ENCODE data around the gene MAP3K9.

The MAP3K9 gene

GRCh38 chr14:70782361-70782760, 27.0 kb downstream of the MAP3K9 start:
- peak; percentile 77 for DNase-seq

- no peak for DNase-seq
Measured at GRCh38 chr14:70780396-70781075, 28.8 kb downstream of the MAP3K9 start.

GRCh38 chr14:70779667-70780066, 29.6 kb downstream of the MAP3K9 start:
- DNase-seq, result no peak

DNA sequence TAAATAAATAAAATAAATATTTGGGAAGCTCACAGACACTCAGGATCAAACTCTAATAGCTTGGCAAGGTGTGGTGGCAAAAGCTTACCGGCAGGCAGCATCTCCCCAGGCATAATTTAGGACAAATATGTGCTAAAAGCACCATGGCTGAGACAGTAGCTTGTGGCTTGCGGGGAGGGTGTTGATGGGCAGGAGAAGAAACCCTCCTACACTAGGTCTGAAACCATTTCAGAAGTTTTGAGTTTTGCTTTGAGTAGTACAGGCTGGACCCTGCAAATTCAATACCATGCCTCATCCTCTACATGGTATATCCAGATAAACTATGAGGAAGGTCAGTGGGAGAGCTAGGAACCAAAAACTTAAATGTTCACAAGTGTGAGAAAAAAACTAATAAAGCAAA, 33.1 kb downstream of the MAP3K9 start:
- DNase-seq, result no peak

DNA sequence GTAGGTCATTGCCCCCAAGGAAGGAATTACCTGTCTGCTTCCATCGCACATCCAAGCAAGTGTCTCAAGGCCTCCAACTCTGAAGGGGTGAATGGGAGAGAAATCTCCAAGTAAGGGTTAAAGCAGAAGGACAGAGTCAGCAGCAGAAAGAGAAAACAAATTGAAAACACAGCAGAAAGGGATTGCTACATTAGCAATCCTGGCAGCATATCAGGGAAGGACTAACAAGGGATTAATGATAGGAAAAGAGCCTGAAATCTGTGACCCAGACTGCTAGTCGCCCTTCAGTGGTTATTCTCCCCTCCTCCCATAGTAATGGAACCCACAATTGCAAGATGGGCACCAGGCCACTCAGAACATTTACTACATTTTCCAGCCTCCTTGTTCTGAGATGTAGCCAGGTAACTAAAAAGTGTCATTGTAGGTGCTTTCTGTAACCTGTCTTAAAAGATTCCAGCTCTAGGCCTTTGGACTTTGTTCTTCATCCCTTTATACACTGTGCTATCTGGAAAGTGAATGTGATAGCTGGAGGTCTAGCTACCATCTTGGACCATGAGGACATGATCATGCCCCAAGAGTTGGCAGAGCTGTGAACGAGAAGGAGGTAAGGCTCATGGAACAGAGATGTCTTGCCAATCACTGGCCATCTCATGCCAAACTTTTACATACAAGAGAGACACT, 36.0 kb downstream of the MAP3K9 start:
- DNase-seq, result no peak

DNA sequence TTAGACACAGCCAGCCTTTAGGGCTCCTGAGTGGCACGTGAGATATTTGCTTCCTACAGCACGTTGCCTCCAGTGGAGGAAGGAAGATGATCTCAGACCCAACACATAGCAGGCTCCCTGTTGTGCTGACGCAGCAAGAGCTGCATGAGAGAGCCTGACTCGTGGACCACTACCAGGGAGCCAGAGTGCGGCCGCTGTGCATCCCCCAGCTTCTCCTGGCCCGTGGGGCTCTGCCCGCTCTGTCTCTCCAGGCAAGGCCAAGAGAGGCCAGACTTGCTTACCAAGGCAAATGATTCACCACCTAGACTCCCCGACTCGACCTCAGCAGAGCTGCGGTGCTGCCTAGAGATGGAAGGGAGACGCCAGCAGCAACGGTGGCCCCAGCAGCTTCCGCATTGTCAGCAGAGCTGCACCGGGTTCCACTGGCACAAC, 37.5 kb downstream of the MAP3K9 start:
- DNase-seq, result no peak

DNA sequence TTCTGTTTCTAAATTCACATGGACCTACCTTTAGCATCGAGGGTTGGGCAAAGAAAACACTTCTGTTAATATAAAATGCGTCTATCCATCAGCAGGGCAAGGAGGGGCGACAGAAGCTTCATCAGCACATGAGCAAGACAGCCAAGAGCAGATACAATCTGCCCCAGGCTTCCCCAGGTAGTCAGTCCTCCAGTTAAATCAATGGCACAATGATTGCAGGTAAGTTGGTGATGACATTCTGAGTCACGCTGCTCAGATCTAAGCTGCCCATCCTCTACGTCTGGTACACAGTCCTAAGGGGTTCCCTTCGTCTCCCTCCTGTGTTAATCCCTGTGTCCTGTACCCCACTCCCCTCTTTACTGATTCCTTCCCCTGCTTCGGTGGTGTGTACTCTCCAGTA, 38.8 kb downstream of the MAP3K9 start:
- no peak for DNase-seq

GRCh38 chr14:70759398-70759797, 49.9 kb downstream of the MAP3K9 start:
- DNase-seq, result no peak

DNA sequence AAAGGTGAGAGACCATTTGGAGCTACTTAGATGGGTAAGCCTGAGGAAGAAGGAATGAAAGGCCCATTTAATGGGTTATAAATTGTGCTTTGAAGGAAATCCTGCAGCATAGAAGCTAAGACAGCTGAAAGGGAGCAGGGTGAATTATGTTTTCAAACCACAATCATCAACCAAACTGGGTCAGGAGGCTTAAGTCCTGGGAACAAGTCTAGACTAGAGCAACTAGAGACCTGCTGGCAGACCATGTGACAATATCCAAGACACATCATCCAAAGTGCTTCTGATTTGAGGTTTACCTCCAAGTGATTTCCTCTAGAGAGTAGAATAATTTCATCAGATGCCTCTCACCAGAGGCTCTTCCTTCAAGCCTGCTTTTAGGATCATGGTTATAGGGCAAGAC, 53.7 kb downstream of the MAP3K9 start:
- DNase-seq, result no peak

DNA sequence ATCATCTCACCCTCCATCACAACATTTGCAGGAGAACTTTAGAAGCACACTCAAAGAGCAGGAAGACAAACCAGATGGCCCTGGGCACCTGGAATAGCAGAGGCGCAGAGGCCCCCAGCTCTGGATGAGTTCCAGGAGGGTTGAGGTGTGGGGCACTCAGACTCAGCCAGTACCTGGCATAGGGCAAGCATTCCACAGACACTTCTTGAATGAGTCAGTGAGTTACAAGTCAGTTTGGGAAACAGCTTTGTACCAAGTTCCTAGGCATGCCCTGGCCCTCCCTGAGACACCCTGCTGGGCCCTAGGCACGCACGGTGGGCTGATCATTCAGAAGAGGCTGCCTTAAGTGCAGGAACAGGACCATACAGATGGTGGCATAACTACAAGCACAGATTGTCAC, 54.3 kb downstream of the MAP3K9 start:
- DNase-seq, result peak; percentile 5

DNA sequence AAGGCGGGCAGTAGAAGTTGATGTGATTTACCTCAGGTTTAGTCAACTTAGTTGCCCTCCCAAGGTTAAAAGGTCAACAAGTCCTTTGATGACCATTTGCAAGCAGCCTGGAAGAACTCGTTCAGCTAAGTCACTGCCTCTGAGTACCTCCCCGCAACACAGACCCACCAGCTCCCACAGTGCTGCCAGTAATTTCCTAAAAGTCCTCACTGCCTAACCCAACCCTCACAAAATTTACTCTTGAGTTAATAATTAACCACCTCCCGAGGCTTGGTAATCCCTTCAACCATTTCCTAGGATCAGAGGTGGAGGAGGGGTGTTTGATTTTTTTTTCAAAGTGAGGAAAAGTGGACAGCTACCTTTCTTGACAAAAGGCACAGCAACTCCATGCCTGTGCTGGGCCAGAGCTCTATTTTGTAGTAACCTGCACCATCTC, 55.8 kb downstream of the MAP3K9 start:
- no peak for DNase-seq

GRCh38 chr14:70748422-70748821, 60.9 kb downstream of the MAP3K9 start:
- DNase-seq, result no peak

GRCh38 chr14:70744641-70745040, 64.7 kb downstream of the MAP3K9 start:
- DNase-seq, result no peak

GRCh38 chr14:70742316-70742715, 67.0 kb downstream of the MAP3K9 start:
- DNase-seq, result no peak

GRCh38 chr14:70741482-70741881, 67.8 kb downstream of the MAP3K9 start:
- no peak for DNase-seq

DNA sequence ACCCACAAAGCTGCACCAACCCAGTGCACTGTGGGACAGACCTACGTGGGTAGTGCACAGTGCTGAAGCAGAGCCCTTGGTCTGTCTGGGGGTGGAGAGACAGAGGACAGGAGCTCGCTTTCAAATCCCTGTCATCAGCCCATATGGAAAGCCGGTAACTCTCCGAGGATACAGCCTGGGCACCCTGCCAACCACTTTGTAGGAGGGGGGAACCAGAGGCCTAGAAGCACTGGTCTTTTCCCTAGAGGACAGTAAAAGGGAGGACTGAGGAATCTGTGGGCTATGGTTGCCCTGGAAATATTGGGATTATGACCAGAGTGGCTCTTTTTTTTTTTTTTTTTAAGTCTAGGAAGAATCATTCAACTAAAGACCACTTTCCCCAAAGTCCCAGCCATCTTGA, 74.3 kb downstream of the MAP3K9 start:
- DNase-seq, result peak; percentile 60

- DNase-seq, result peak; percentile 30
Measured at GRCh38 chr14:70731447-70732239, 77.7 kb downstream of the MAP3K9 start.

GRCh38 chr14:70730393-70730792, 78.9 kb downstream of the MAP3K9 start:
- DNase-seq, result no peak

DNA sequence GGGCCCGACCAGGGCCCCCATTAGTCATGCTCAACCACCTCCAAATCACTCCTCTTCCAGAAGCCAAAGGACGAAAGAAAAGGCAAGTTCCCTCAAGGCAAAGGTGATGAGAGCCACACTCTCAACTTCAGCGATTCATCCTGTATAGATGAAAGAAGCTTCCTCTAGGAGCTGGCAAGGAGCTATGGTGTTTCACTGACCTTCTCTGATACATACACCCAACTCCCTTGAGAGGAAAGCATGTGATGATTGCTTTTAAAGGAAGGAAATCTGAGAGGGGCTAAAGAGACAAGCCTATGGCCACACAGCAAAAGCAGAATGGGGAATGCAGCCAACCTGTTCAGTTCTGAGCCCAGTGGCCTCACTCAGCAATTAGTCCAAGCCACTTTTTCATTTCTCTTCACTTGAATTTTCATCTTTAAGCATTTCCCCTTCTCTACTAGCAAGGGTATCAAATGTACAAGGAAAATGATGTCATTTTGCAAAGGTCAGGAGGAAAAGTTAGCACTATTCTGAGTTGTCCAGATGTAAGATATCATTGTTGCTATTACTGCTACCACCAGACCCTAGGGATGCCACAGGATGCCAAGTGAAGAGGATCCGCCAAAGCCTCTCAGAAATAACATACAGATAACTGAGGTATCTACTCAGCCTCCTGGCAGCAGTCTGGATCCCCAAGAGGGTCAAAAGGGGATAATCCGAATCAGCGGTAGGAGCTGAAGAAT, 82.5 kb downstream of the MAP3K9 start:
- peak; percentile 2 for DNase-seq

- no peak for DNase-seq
Measured at GRCh38 chr14:70724944-70725343, 84.4 kb downstream of the MAP3K9 start.

GRCh38 chr14:70724110-70724509, 85.2 kb downstream of the MAP3K9 start:
- no peak for DNase-seq

- no peak for DNase-seq
Measured at GRCh38 chr14:70723276-70723675, 86.0 kb downstream of the MAP3K9 start.

GRCh38 chr14:70722418-70722817, 86.9 kb downstream of the MAP3K9 start:
- DNase-seq, result no peak

Measured in fibroblast of skin of right biceps (primary cell).